Lung (tissue), 12 donors: ENCODE measurements around the gene RASGRF1. TPM values are rescaled to one million over a fixed set of nuclear protein-coding genes. Genes with fewer than 3 reads are reported as not detected.
A peak's percentile ranks its signal among the peaks of the same experiment; 100 is the strongest.

Experiments
- ATAC-seq: fragments of 200-7000 bp; cut with Tn5 transposase; one replicate; pipeline ENCODE4 v1.9.1; 2020; ENCODE audit warnings: moderate number of reproducible peaks; ENCODE audit not compliant: insufficient read depth, low FRiP score
- DNase-seq, 3 donors: peaks; one replicate each; pipeline ENCODE4 v3.0.0-alpha.2; 2013 to 2017
- H3K27ac ChIP-seq, 2 donors: one replicate each; pipeline ENCODE4 v1.5.1; 2013; ENCODE audit warnings: mild to moderate bottlenecking in 2 of 2, moderate library complexity in 2 of 2, control low read depth in 1 of 2, inconsistent platforms in 1 of 2, low read depth in 1 of 2, low read length in 1 of 2
- H3K27me3 ChIP-seq, 3 donors: one replicate each; pipeline ENCODE4 v1.5.1; 2013; ENCODE audit warnings: low read length in 2 of 3; ENCODE audit not compliant: control insufficient read depth in 3 of 3, insufficient read depth in 3 of 3
- H3K36me3 ChIP-seq, 4 donors: one replicate each; pipeline ENCODE4 v1.5.1; 2013; ENCODE audit warnings: low read length in 4 of 4, mild to moderate bottlenecking in 1 of 4, moderate library complexity in 1 of 4; ENCODE audit not compliant: control insufficient read depth in 4 of 4, insufficient read depth in 4 of 4
- H3K4me1 ChIP-seq, 5 donors: one replicate each; pipeline ENCODE4 v1.5.1; 2013; ENCODE audit warnings: low read length in 5 of 5, mild to moderate bottlenecking in 2 of 5, moderate library complexity in 1 of 5; ENCODE audit not compliant: control insufficient read depth in 5 of 5, insufficient read depth in 5 of 5
- H3K4me3 ChIP-seq: one replicate; pipeline ENCODE4 v1.5.1; 2013; ENCODE audit warnings: mild to moderate bottlenecking, control low read depth, moderate library complexity
- H3K9ac ChIP-seq, 2 donors: one replicate each; pipeline ENCODE4 v1.5.1; 2013; ENCODE audit warnings: low read length in 2 of 2, control low read depth in 1 of 2; ENCODE audit not compliant: insufficient read depth in 1 of 2
- H3K9me3 ChIP-seq, 4 donors: one replicate each; pipeline ENCODE4 v1.5.1; 2013; ENCODE audit warnings: low read length in 3 of 4, mild to moderate bottlenecking in 1 of 4, moderate library complexity in 1 of 4; ENCODE audit not compliant: control insufficient read depth in 4 of 4, insufficient read depth in 3 of 4
- CTCF ChIP-seq: IDR thresholded peaks from 2 replicates; pipeline ENCODE4 v1.5.1; 2012; ENCODE audit warnings: mild to moderate bottlenecking; ENCODE audit errors: control extremely low read depth, extremely low read depth
- WGBS, 2 donors: extraction: QIAGEN DNeasy Blood & Tissue Kit; methylation state at CpG; one replicate each; pipeline ENCODE4 v1.1.7; 2013; 5-methylcytosine and 5-hydroxymethylcytosine counted together
- polyA plus RNA-seq, 2 donors: library from polyadenylated mRNA; stranded (reverse); fragments of 200-250 nt; gene quantifications; one replicate each; pipeline ENCODE4 v1.2.1, GENCODE V29; 2013
- total RNA-seq, 2 donors: library from RNA; depleted of rRNA in 1 of 2; stranded (reverse); fragments of >200 nt in 1 of 2; gene quantifications; one replicate each; pipeline ENCODE4 v1.2.1, GENCODE V29; 2014 to 2021
- donor health status: control.
- donor health status: control.
- donor health status: Bipolar disorder and iron deficiency.
- donor health status: healthy.
- donor health status: DM: yes; HTN: yes; CAD: no.

Gene RASGRF1
- total and polyA plus RNA-seq, 4 donors = 10.9 to 71.2 (median 24.6) TPM

GRCh38 chr15:79071901-79072300, 18.7 kb downstream of the RASGRF1 start:
- Histone ChIP-seq H3K4me1 (no peaks in the 10 kb centered on the region), H3K27me3 (no peaks in the 10 kb centered on the region), H3K36me3 (no peaks in the 10 kb centered on the region), H3K27ac (no peak overlapping the region), H3K4me3 (no peak overlapping the region), H3K9me3 (peaks cover 0 to 2% (median 0%) of the 10 kb centered on the region in 4 donors), H3K9ac (no peak overlapping the region)
- no peak for TF ChIP-seq CTCF
- DNase-seq (peak in 2 of 3 donors; percentile 1 to 20), ATAC-seq (no peak)
- WGBS, 2 donors = 77 to 90% methylated on average over 2 to 3 of the region's 3 CpGs

- Histone ChIP-seq H3K4me1 (no peaks in the 10 kb centered on the region), H3K4me3 (no peak overlapping the region), H3K27ac (no peak overlapping the region), H3K9ac (no peak overlapping the region), H3K36me3 (no peaks in the 10 kb centered on the region), H3K9me3 (no peaks in the 10 kb centered on the region), H3K27me3 (no peaks in the 10 kb centered on the region)
- WGBS, 2 donors = 93 to 97% methylated on average over 2 of the region's 2 CpGs
- DNase-seq (no peak), ATAC-seq (no peak)
- TF ChIP-seq CTCF = no peak
Measured at GRCh38 chr15:79068790-79069189, 21.8 kb downstream of the RASGRF1 start.

GRCh38 chr15:79067969-79068368, 22.6 kb downstream of the RASGRF1 start:
- H3K9ac ChIP-seq = no peak overlapping the region
- H3K4me3 ChIP-seq = no peak overlapping the region
- no peaks in the 10 kb centered on the region for H3K27me3 ChIP-seq
- H3K9me3 ChIP-seq = no peaks in the 10 kb centered on the region
- no peak for DNase-seq
- TF ChIP-seq CTCF = no peak
- WGBS, 2 donors = 48 to 66% methylated on average over 3 of the region's 3 CpGs
- no peaks in the 10 kb centered on the region for H3K36me3 ChIP-seq
- no peak overlapping the region for H3K27ac ChIP-seq
- ATAC-seq = no peak
- H3K4me1 ChIP-seq = no peaks in the 10 kb centered on the region

- no peak overlapping the region for H3K9ac ChIP-seq
- no peak for TF ChIP-seq CTCF
- no peaks in the 10 kb centered on the region for H3K9me3 ChIP-seq
- H3K27ac ChIP-seq = no peak overlapping the region
- no peak overlapping the region for H3K4me3 ChIP-seq
- ATAC-seq (no peak), DNase-seq (peak in 1 of 3 donors; percentile 6)
- WGBS, 2 donors = 68 to 69% methylated on average over 8 of the region's 8 CpGs
- no peaks in the 10 kb centered on the region for H3K36me3 ChIP-seq
- no peaks in the 10 kb centered on the region for H3K4me1 ChIP-seq
- no peaks in the 10 kb centered on the region for H3K27me3 ChIP-seq
Measured at GRCh38 chr15:79067072-79067833, 23.3 kb downstream of the RASGRF1 start.
